Activated CD4-positive, alpha-beta T cell treated with anti-CD3 and anti-CD28 coated beads, Interleukin-10, Interleukin-2, amounts not matched to agents 100 ng/mL and 50 ng/mL, durations not matched to agents 16 hours and 8 hours (primary cell): ENCODE data around the gene CASKIN2.

Experiments used
- DNase-seq: peaks from one replicate; pipeline ENCODE4 v3.0.0-alpha.2; 2020

The CASKIN2 gene

DNA sequence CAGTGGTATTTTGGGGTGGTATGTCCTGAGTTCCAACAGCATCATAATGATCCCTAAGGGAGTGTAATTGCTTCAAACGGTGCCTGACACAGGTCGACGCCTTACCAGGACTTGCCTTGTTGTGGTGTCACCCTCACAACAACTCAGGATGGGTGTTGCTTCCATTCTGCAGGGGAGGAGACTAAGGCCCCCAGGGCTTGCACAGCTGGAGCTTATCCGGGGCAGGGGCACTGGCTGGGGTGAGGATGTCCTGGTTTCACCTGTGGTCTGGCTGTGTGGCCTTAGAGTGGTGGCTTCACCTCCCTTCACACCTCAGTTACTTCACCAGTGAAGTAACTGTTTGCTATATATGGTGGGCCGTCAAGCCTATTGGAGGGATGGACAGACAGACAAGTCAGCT is 33.5 kb upstream of the CASKIN2 start:
- DNase-seq: no peak

GRCh38 chr17:75547091-75547490 is 31.8 kb upstream of the CASKIN2 start:
- DNase-seq: no peak

DNA sequence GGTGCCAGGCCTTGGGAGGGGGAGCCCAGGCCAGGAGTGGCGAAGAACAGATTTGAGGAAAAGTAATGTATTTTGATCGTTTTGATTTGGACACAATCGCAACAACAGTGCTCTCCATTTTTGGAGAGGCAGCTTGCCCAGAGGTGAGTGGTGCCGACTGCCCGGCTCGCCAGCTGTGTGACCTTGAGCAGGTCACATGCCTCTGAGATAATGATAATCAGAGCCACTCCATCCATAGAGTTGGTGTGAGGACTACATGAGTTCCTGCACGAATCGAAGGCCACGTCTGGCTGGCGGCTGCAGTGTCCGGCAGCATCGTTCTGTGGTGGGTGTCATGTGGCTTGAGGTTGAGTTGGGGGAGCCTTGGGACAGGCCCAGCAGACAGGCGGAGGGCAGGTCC is 30.8 kb upstream of the CASKIN2 start:
- no peak for DNase-seq

DNA sequence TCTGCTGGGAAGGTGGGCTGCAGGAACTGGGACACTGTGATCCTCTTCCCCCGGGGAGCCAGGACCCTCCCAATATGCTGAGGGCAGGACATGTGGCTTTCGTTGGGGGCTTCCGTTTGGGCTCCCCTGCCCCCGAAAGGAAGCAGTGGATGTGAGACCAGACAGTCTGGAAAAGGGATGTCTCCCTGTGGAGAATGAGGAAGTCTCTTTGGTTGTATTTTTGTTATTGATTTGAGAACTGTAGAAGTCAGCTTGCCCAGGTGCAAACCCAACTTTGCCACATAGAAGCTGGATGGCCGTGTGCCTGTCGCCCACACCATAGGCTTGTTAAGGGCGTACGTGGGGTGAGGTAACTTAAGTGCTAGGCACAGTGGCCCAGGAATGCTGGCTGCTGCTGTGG is 28.9 kb upstream of the CASKIN2 start:
- DNase-seq: no peak

- no peak for DNase-seq
These were observed 27.5 kb upstream of the CASKIN2 start for GRCh38 chr17:75542728-75543336.

DNA sequence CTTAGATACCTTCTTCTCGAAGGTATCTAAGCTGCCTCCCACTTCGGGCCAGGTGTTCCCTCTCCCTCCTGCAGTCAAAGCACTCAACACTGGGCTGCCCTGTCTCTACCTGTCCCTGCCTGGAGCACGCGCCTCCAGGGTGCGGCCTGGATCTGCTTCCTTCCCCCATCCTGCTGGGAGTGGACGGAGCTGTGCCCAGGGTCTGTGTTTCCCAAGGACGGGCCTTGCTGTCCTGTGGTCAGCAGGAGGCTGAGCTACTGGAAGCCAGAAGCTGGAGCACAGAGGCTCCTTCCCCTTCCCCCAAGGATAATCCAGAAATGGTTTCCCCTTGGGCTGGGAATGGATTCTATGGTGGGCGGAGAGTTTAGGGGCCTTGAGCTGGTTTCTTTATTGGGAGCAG is 26.9 kb upstream of the CASKIN2 start:
- DNase-seq: no peak

DNA sequence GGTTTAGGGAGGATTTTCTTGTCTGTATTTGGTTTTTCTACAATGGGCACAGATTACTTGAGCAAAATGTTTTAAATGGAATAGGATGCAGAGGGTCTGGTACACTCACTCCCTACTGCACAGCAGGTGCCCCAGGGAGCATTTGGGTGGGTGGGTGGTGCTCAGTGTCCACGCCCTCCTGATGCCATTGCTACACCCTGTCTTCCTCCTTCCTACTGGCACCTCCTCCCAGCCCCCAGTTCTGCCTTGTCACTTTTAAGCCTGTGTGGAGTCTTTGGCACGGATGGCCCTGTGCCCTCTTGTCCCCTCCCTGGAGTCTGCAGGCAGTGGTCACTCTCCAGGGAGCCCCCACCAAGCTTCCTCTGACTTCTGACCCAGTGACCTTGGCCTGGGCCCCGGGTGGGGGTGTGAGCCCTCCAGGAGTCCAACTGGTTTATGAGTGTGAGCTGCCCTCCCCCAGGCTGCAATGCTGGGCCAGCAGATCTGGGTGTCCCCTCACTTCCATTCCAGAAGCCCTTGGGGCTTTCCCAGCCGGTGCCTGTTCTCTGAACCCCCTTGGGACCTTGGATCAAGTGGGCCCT is 25.7 kb upstream of the CASKIN2 start:
- no peak for DNase-seq

DNA sequence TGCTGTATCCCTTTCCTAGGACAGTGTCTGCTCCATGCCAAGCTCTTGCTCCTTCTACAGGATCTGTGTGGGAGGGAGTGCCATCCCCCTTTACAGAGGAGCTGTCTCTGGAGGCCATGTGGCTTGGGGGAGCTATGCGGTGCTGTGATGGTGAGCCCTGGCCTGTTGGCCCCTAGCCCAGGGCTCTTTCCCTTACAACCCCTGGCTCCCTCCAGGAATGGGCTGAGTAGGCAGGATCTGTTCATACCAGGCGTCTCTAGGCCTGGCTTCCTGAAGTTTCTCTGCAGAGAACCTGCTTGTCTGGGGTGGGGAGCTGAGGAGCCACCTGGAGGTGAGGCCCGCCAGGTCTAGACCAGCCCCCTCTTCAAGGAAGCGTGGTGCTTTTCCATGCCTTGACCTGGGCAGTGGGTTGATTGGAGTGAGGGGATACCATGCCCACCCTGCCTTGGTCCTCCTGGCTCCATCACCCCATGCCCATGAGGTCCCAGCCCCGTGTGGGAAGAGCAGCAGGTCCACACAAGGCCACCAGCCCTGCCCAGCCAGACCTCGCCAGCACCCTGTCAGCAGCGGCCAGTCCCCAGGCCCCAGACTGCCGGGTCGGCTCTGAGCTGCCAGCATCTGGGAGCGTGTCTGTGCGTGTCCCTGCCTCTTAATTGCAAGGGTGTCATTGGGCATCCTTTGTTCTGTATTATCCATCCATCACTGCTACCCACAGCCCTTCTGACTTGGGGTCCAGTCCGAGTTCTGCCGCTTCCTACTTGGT is 24.8 kb upstream of the CASKIN2 start:
- no peak for DNase-seq

DNA sequence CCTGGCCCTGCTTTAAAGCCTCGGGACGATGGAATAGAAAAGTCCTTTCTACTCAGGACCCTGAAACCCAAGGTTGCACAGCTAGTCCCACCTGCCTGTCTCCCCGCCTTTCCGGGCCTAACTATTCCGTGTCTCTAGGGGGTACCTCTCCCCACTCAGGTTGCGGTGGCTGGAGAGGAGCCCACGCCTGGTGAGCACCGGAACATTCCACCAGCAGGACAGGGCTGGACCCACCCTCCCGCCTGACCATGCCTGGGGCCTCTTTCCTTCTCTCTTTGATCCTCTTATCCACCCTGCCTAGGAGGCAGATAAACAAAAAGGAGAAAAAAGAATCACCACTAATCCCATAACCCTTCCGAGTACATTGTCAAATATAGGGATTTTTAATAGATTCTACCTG is 21.0 kb upstream of the CASKIN2 start:
- DNase-seq: no peak

- no peak for DNase-seq
These were observed 20.5 kb upstream of the CASKIN2 start for GRCh38 chr17:75535871-75536270.

- peak; percentile 88 for DNase-seq
These were observed 19.8 kb upstream of the CASKIN2 start for GRCh38 chr17:75535119-75535537.

DNA sequence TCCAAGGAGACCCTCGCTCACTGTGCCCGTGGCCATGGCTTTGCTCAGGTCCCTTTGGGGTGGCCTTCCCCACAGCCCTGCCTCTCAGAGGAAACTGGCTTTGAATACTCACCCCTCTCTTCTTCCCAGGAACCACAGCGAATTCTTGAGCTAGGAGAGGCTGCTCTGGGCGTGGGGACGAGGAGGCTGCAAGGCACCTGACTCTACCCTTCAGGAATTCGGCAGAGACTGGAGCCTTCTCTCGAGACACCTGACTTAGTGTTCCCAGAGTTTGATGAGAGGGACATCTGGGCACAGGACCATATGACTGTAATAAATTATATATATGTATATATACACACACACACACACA is 16.4 kb upstream of the CASKIN2 start:
- no peak for DNase-seq

- DNase-seq: no peak
These were observed 15.7 kb upstream of the CASKIN2 start for GRCh38 chr17:75530837-75531720.

GRCh38 chr17:75526555-75527270 is 11.4 kb upstream of the CASKIN2 start:
- no peak for DNase-seq

GRCh38 chr17:75525806-75526554 is 10.6 kb upstream of the CASKIN2 start:
- no peak for DNase-seq

GRCh38 chr17:75524970-75525805 is 9.9 kb upstream of the CASKIN2 start, which contains the start of gene LLGL2:
TSS of gene LLGL2 (plus strand) at chr17:75525697. CDS start at chr17:75543427, 17,730 bp downstream.
- peak; percentile 84 for DNase-seq

DNA sequence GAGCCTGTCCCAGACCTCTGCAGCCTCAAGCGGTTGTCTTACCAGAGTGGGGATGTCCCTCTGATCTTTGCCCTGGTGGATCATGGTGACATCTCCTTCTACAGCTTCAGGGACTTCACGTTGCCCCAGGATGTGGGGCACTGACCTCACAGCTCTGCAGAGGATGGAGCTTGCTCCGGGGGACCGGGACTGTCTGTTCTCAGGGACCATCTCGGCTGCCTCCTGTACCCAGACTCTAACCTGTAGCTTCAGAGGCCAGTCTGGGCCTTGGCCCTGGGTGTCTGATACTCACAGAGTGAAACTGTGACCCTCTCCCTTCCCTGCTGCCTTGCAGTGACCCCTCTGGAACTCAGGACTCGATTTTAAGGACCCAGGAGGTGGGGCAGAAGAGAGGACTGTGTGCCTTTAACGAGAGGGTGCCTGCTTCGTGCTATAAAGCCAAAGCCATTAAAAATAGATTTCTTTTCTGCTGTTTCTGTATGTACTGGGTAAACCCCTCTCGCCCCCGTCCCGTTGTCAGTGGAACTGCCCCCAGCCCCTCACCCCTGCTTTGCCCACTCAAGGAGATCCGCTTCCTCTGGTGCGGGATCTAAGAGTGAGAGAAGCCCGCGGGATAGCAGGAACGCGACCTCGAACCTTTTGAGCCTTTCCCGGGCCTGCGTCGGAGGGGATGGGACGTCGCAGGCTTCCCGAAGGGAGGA is 9.1 kb upstream of the CASKIN2 start:
- no peak for DNase-seq

DNA sequence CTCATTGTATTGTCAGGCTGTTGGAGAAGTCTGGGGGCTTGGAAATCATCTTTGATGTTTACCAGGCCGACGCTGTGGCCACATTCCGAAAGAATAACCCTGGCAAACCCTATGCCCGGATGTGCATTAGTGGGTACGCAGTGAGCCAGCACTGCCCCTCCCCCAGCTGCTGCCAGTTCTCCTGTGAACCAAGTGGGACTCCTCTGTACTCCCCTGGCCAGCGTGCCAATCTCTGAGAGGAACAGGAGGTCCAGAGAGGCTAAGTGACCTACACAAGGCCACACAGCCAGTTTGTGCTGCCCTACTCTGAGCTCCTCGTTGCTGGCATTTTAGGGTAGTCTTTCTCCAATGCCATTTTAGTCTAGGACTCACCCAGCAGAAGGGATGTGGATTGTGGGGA is 8.3 kb upstream of the CASKIN2 start:
- no peak for DNase-seq

DNA sequence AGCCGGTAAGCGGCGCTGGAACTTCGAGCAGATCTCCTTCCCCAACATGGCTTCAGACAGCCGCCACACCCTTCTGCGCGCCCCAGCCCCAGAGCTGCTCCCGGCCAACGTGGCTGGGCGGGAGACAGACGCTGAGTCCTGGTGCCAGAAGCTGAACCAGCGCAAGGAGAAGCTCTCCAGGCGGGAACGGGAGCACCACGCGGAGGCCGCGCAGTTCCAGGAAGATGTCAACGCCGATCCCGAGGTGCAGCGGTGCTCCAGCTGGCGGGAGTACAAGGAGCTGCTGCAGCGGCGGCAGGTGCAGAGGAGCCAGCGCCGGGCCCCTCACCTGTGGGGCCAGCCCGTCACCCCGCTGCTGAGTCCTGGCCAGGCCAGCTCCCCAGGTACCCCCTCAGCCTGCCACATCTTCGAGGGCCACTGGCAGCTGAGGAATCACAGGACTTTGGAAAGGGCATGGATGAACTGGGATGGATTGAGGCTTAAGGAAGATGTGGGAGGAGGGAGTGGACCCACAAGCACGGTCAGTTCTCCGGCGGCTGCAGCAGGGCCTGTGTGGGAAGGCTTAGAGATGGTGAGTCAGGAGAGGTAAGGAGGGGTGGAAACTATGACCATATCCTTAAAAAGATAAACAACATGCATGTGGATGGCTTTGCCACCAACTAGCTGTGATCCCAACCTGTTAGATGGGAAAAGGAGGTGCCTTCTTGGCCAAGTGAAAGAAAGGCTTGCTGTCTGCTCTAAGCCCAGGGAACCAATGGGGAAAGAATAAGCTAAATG is 6.8 kb upstream of the CASKIN2 start:
- DNase-seq: no peak
